Thyroid gland (tissue), 4 donors: ENCODE data around the gene UNC80. TPM values are rescaled to one million over a fixed set of nuclear protein-coding genes. Genes with fewer than 3 reads are reported as not detected.

ENCODE experiments used
- DNase-seq, 2 donors: peaks; one replicate each; pipeline ENCODE4 v3.0.0-alpha.2; 2019
- H3K27ac ChIP-seq, 3 donors: fragments of 200-600 bp; sonication (generic); 1 replicate in 2 of 3; 2 replicates in 1 of 3; pipeline ENCODE4 v1.5.1; 2016 to 2019; ENCODE audit warnings: mild to moderate bottlenecking in 1 of 3, moderate library complexity in 1 of 3
- H3K27me3 ChIP-seq: fragments of 200-600 bp; sonication (generic); one replicate; pipeline ENCODE4 v1.5.1; 2019
- H3K36me3 ChIP-seq, 2 donors: fragments of 200-600 bp; sonication (generic); one replicate each; pipeline ENCODE4 v1.5.1; 2016 to 2019
- H3K4me1 ChIP-seq, 2 donors: fragments of 200-600 bp; sonication (generic); one replicate each; pipeline ENCODE4 v1.5.1; 2017 to 2019
- H3K4me3 ChIP-seq, 3 donors: fragments of 200-600 bp; sonication (generic); replicated peaks in 1 of 3; 1 replicate in 2 of 3; 2 replicates in 1 of 3; pipeline ENCODE4 v1.5.1; 2016; ENCODE audit warnings: mild to moderate bottlenecking in 1 of 3
- H3K9me3 ChIP-seq: fragments of 200-600 bp; sonication (generic); one replicate; pipeline ENCODE4 v1.5.1; 2017
- CTCF ChIP-seq, 6 experiments: fragments of 200-600 bp in 3 of 6; fragments of 450-650 bp in 3 of 6; sonication (generic) in 3 of 6; IDR thresholded peaks; one replicate each; pipeline ENCODE4 v1.5.1; 2016 to 2019; ENCODE audit warnings: antibody characterized with exemption in 6 of 6, mild to moderate bottlenecking in 2 of 6, inconsistent platforms in 1 of 6, moderate library complexity in 1 of 6
- POLR2A ChIP-seq, 2 donors: fragments of 450-650 bp; IDR thresholded peaks; one replicate each; pipeline ENCODE4 v1.6.1; 2017; ENCODE audit warnings: antibody characterized with exemption in 2 of 2, mild to moderate bottlenecking in 2 of 2, moderate library complexity in 1 of 2
- WGBS, 2 donors: methylation state at CpG; one replicate each; pipeline ENCODE4 v1.1.5; 2017; 5-methylcytosine and 5-hydroxymethylcytosine counted together
- intact Hi-C: fragments of 100-400 bp; cut with DNase I; formaldehyde crosslinking; loops from one replicate; pipeline ENCODE4 v1.15.1; 2023
- total RNA-seq, 4 donors: library from RNA; depleted of rRNA; stranded (reverse); fragments of >200 nt; gene quantifications; one replicate each; pipeline ENCODE4 v1.2.3, GENCODE V29; 2016

UNC80 gene
- total RNA-seq, 4 donors from 2014 or later, result 0.27 to 3.8 (median 2.0) TPM

- WGBS, 2 donors, result 97% methylated on average over 7 of the region's 7 CpGs
Observed at GRCh38 chr2:209818939-209819338, 47.3 kb downstream of the UNC80 start.

GRCh38 chr2:209821806-209822205 lies 50.2 kb downstream of the UNC80 start:
- intact Hi-C loops, result no loop called here
- Histone ChIP-seq H3K36me3 (no peaks in the 10 kb centered on the region), H3K27me3 (no peaks in the 10 kb centered on the region), H3K4me1 (no peaks in the 10 kb centered on the region), H3K9me3 (no peaks in the 10 kb centered on the region), H3K27ac (no peak overlapping the region), H3K4me3 (no peak overlapping the region)
- no peak for TF ChIP-seq CTCF (IDR thresholded peaks at IDR 0.05)
- TF ChIP-seq POLR2A (IDR thresholded peaks at IDR 0.05), result no peak
- 88 to 91% methylated on average over 4 of the region's 4 CpGs for WGBS, 2 donors
- DNase-seq, result no peak

More at GRCh38 chr2:209818939-209819338, 47.3 kb downstream of the UNC80 start:
- Histone ChIP-seq H3K9me3 (no peaks in the 10 kb centered on the region), H3K36me3 (no peaks in the 10 kb centered on the region), H3K27ac (no peak overlapping the region), H3K4me3 (no peak overlapping the region), H3K4me1 (no peaks in the 10 kb centered on the region), H3K27me3 (no peaks in the 10 kb centered on the region)
- TF ChIP-seq POLR2A (IDR thresholded peaks at IDR 0.05) (no peak), CTCF (IDR thresholded peaks at IDR 0.05) (no peak)
- DNase-seq, result no peak
- intact Hi-C loops, result no loop called here

GRCh38 chr2:209823484-209823883 lies 51.9 kb downstream of the UNC80 start:
- no peaks in the 10 kb centered on the region for H3K36me3 ChIP-seq
- no peaks in the 10 kb centered on the region for H3K27me3 ChIP-seq
- DNase-seq, result no peak
- no peaks in the 10 kb centered on the region for H3K4me1 ChIP-seq
- WGBS, 2 donors, result 92 to 94% methylated on average over 3 of the region's 3 CpGs
- no peaks in the 10 kb centered on the region for H3K9me3 ChIP-seq
- no peak overlapping the region for H3K4me3 ChIP-seq
- intact Hi-C loops, result no loop called here
- H3K27ac ChIP-seq, result no peak overlapping the region
- TF ChIP-seq POLR2A (IDR thresholded peaks at IDR 0.05), result no peak
- TF ChIP-seq CTCF (IDR thresholded peaks at IDR 0.05), result no peak

GRCh38 chr2:209824391-209824790 lies 52.8 kb downstream of the UNC80 start:
- H3K4me1 ChIP-seq, result no peaks in the 10 kb centered on the region
- DNase-seq, result no peak
- H3K9me3 ChIP-seq, result no peaks in the 10 kb centered on the region
- no peaks in the 10 kb centered on the region for H3K36me3 ChIP-seq
- H3K4me3 ChIP-seq, result no peak overlapping the region
- no peak for TF ChIP-seq POLR2A (IDR thresholded peaks at IDR 0.05)
- TF ChIP-seq CTCF (IDR thresholded peaks at IDR 0.05), result no peak
- WGBS, 2 donors, result 83 to 93% methylated on average over 1 of the region's 1 CpG
- no peak overlapping the region for H3K27ac ChIP-seq
- H3K27me3 ChIP-seq, result no peaks in the 10 kb centered on the region
- intact Hi-C loops, result no loop called here

GRCh38 chr2:209830722-209831465 lies 59.3 kb downstream of the UNC80 start:
- Histone ChIP-seq H3K4me1 (no peaks in the 10 kb centered on the region), H3K36me3 (no peaks in the 10 kb centered on the region), H3K27me3 (no peaks in the 10 kb centered on the region), H3K4me3 (no peak overlapping the region), H3K9me3 (no peaks in the 10 kb centered on the region), H3K27ac (no peak overlapping the region)
- intact Hi-C loops, result no loop called here
- TF ChIP-seq POLR2A (IDR thresholded peaks at IDR 0.05), result no peak
- no peak for TF ChIP-seq CTCF (IDR thresholded peaks at IDR 0.05)
- WGBS, 2 donors, result 92% methylated on average over 4 of the region's 4 CpGs
- no peak for DNase-seq
